Stimulated activated CD8-positive, alpha-beta memory T cell treated with anti-CD3 and anti-CD28 coated beads, Interleukin-4, amount 100 ng/mL, for 48 hours (primary cell): ENCODE measurements around the gene ELOA.
"Not testable (repeated sequence)": the region's sequence is repeated elsewhere in the genome, so short reads cannot be mapped to it uniquely, and the experiment has no call there.

Source experiments
- DNase-seq: peaks from one replicate; pipeline ENCODE4 v3.0.0-alpha.2; 2020

ELOA gene

GRCh38 chr1:23801876-23802275, 58.6 kb downstream of the ELOA start:
- no peak for DNase-seq

- not testable (repeated sequence) for DNase-seq
Measured at GRCh38 chr1:23802809-23803342, 59.6 kb downstream of the ELOA start.

DNA sequence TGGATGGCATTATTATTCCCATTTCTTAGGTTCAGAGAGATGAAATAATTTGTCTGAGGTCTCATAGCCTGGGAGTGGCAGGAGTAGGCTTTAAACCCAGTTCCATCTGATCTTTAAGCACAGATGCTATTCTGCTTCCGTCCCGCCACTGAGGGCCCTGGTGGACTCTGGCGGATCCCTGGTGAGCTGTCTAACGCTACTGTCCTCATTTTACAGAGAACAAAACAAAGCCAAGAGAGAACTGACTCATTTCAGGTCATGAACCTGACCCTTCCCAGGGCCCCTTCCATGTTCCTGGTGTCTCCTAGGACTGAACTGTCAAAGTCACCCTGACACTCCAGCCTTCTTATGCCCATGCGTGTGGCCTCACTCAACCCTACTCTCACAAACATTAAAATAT, 60.4 kb downstream of the ELOA start:
- no peak for DNase-seq

- no peak for DNase-seq
Measured at GRCh38 chr1:23804183-23804835, 61.0 kb downstream of the ELOA start.

GRCh38 chr1:23805025-23805424, 61.8 kb downstream of the ELOA start:
- no peak for DNase-seq

- no peak for DNase-seq
Measured at GRCh38 chr1:23806280-23806679, 63.0 kb downstream of the ELOA start.

DNA sequence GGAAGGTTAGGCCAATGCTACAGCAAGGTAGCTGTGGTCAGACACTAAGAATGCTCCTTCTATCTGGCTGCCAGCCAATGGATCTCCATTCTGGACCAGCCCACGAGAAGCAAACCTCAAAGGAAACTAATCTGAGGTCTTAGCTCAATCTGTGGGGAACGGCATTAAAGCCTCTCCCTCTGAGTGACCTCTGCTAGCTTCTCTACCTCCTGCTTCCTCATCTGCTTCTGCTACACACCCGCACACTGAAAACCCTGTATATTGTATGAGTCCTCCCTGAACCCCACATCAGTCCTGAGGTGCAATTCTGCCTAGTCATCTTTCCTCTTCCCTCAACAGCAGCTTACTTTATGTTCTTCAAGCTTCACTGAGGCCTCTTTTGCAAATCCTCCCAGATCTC, 64.2 kb downstream of the ELOA start:
- DNase-seq = no peak

DNA sequence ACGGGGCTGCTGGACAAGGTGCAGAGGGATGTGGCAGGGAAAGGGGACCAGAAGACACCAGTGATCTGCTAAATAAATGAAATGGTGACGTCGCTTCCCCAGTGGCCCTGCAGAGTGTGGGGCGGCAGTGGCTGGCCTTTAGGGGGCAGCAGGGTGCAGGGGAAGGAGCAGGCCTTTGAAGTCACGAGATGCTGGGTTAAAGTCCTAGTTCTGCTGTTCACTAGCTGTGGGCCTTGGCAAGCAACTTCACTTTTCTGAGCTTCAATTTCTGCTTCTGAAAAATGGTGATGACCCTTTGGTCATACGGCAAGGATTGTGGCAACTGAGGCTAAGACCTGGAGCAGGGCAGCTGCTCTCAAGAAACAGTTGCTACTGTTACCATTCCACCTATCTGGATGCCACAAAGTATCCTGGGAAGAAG, 66.5 kb downstream of the ELOA start:
- DNase-seq = peak; percentile 88

- peak; percentile 73 for DNase-seq
Measured at GRCh38 chr1:23810818-23811540, 67.7 kb downstream of the ELOA start.
